Measurements from ENCODE around the gene NEK2. TPM values are rescaled to one million over a fixed set of nuclear protein-coding genes. Genes with fewer than 3 reads are reported as not detected.
A peak's percentile ranks its signal among the peaks of the same experiment; 100 is the strongest.

NEK2 gene
- total and polyA plus RNA-seq, 2 of the 13 experiments (the other 11 are each of a cell fraction or from before 2014, with no cell fraction given): 10.9 to 40.8 TPM

GRCh38 chr1:211643324-211644212, 31.9 kb downstream of the NEK2 start (continued):
- TF ChIP-seq ZNF687 (CRISPR knock-in tag; IDR thresholded peaks at IDR 0.05) (peak; percentile 82), ZNF7 (CRISPR knock-in tag; IDR thresholded peaks at IDR 0.05) (no peak), ZBTB46 (CRISPR knock-in tag; IDR thresholded peaks at IDR 0.05; ENCODE audit: borderline replicate concordance) (no peak), ZIK1 (CRISPR knock-in tag; IDR thresholded peaks at IDR 0.05; ENCODE audit: borderline replicate concordance, low read depth) (no peak), NFKBIZ (CRISPR knock-in tag; IDR thresholded peaks at IDR 0.05) (peak; percentile 94; the same call in 1 of the 2 replicates), ZEB1 (IDR thresholded peaks at IDR 0.05; ENCODE audit: insufficient replicate concordance, low read depth) (no peak), SALL2 (CRISPR knock-in tag; IDR thresholded peaks at IDR 0.05) (peak; percentile 79; the same call in 1 of the 2 replicates), SIN3B (IDR thresholded peaks at IDR 0.05; ENCODE audit: low read length) (no peak), ZSCAN5A (CRISPR knock-in tag; IDR thresholded peaks at IDR 0.05; ENCODE audit: borderline replicate concordance) (no peak), CREB1 (IDR thresholded peaks at IDR 0.05) (no peak), CREB1 (CRISPR knock-in tag; IDR thresholded peaks at IDR 0.05) (peak; percentile 45; the same call in 1 of the 2 replicates), TEAD2 (CRISPR knock-in tag; IDR thresholded peaks at IDR 0.05) (no peak), NCOA1 (CRISPR knock-in tag; IDR thresholded peaks at IDR 0.05) (no peak), ARID2 (CRISPR knock-in tag; IDR thresholded peaks at IDR 0.05; ENCODE audit: borderline replicate concordance) (no peak)
- TF ChIP-seq, protein P1, sequence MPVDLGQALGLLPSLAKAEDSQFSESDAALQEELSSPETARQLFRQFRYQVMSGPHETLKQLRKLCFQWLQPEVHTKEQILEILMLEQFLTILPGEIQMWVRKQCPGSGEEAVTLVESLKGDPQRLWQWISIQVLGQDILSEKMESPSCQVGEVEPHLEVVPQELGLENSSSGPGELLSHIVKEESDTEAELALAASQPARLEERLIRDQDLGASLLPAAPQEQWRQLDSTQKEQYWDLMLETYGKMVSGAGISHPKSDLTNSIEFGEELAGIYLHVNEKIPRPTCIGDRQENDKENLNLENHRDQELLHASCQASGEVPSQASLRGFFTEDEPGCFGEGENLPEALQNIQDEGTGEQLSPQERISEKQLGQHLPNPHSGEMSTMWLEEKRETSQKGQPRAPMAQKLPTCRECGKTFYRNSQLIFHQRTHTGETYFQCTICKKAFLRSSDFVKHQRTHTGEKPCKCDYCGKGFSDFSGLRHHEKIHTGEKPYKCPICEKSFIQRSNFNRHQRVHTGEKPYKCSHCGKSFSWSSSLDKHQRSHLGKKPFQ (CRISPR knock-in tag; IDR thresholded peaks at IDR 0.05; ENCODE audit: insufficient replicate concordance): peak; percentile 43
- TF ChIP-seq, protein P2, sequence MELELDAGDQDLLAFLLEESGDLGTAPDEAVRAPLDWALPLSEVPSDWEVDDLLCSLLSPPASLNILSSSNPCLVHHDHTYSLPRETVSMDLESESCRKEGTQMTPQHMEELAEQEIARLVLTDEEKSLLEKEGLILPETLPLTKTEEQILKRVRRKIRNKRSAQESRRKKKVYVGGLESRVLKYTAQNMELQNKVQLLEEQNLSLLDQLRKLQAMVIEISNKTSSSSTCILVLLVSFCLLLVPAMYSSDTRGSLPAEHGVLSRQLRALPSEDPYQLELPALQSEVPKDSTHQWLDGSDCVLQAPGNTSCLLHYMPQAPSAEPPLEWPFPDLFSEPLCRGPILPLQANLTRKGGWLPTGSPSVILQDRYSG (CRISPR knock-in tag; IDR thresholded peaks at IDR 0.05): no peak

All from HepG2 (cell line).